Measurements from ENCODE around the gene RBFOX1. TPM values are rescaled to one million over a fixed set of nuclear protein-coding genes. Genes with fewer than 3 reads are reported as not detected.

RBFOX1 gene
- polyA plus RNA-seq, 1 donor from 2014 or later, result 56.8 TPM

- H3K27ac ChIP-seq (ENCODE audit: low read length), result no peak overlapping the region
- H4K20me1 ChIP-seq (ENCODE audit: insufficient read depth), result no peaks in the 10 kb centered on the region
- H3K27me3 ChIP-seq (ENCODE audit: insufficient read depth, low read depth, low read length), result no peaks in the 10 kb centered on the region
- no peaks in the 10 kb centered on the region for H3K36me3 ChIP-seq (ENCODE audit: insufficient read depth, low read length)
- H3K9me3 ChIP-seq (ENCODE audit: low read length), result no peaks in the 10 kb centered on the region
- TF ChIP-seq POLR2AphosphoS5 (IDR thresholded peaks at IDR 0.05), result no peak
- no peak for TF ChIP-seq TAF1 (IDR thresholded peaks at IDR 0.05; ENCODE audit: low read depth)
- no peak for TF ChIP-seq CTCF (IDR thresholded peaks at IDR 0.05; ENCODE audit: poor library complexity, severe bottlenecking)
- TF ChIP-seq SMC3 (conservative IDR thresholded peaks at IDR 0.05; ENCODE audit: poor library complexity), result no peak
- no peak for TF ChIP-seq MXI1 (conservative IDR thresholded peaks at IDR 0.05; ENCODE audit: poor library complexity, severe bottlenecking)
- TF ChIP-seq EZH2 (IDR thresholded peaks at IDR 0.05; ENCODE audit: borderline replicate concordance, insufficient read depth, low read length, poor library complexity, severe bottlenecking), result no peak
- no peak for TF ChIP-seq RAD21 (conservative IDR thresholded peaks at IDR 0.05)
- TF ChIP-seq EP300 (conservative IDR thresholded peaks at IDR 0.05; ENCODE audit: poor library complexity, severe bottlenecking), result no peak
- TF ChIP-seq REST (IDR thresholded peaks at IDR 0.05; ENCODE audit: borderline replicate concordance), result no peak
- H3K9me2 ChIP-seq (ENCODE audit: insufficient read depth, low read length), result no peaks in the 10 kb centered on the region
- no peak overlapping the region for H3K9ac ChIP-seq (ENCODE audit: low read length)
- H3K79me2 ChIP-seq (replicated peaks; ENCODE audit: insufficient read depth, low read length), result no peaks in the 10 kb centered on the region
- H2AFZ ChIP-seq (ENCODE audit: low read depth, low read length), result no peak overlapping the region
- no peak overlapping the region for H3K4me2 ChIP-seq (ENCODE audit: low read length)
- H3F3A ChIP-seq (ENCODE audit: insufficient read depth, low read length, poor library complexity, severe bottlenecking), result no peaks in the 10 kb centered on the region
- H3K4me3 ChIP-seq (ENCODE audit: low read length), result no peak overlapping the region
These were observed 10.0 kb downstream of the RBFOX1 start for GRCh38 chr16:7342598-7342997.

- Histone ChIP-seq H3K27ac (ENCODE audit: low read length) (no peak overlapping the region), H3K9me3 (ENCODE audit: low read length) (no peaks in the 10 kb centered on the region), H3K27me3 (ENCODE audit: insufficient read depth, low read depth, low read length) (no peaks in the 10 kb centered on the region), H3K79me2 (replicated peaks; ENCODE audit: insufficient read depth, low read length) (no peaks in the 10 kb centered on the region), H3F3A (ENCODE audit: insufficient read depth, low read length, poor library complexity, severe bottlenecking) (no peaks in the 10 kb centered on the region), H3K9ac (ENCODE audit: low read length) (no peak overlapping the region), H3K9me2 (ENCODE audit: insufficient read depth, low read length) (no peaks in the 10 kb centered on the region), H3K4me2 (ENCODE audit: low read length) (no peak overlapping the region), H3K36me3 (ENCODE audit: insufficient read depth, low read length) (no peaks in the 10 kb centered on the region), H3K4me3 (ENCODE audit: low read length) (no peak overlapping the region), H2AFZ (ENCODE audit: low read depth, low read length) (no peak overlapping the region), H4K20me1 (ENCODE audit: insufficient read depth) (no peaks in the 10 kb centered on the region)
- TF ChIP-seq MXI1 (conservative IDR thresholded peaks at IDR 0.05; ENCODE audit: poor library complexity, severe bottlenecking) (no peak), POLR2AphosphoS5 (IDR thresholded peaks at IDR 0.05) (no peak), EZH2 (IDR thresholded peaks at IDR 0.05; ENCODE audit: borderline replicate concordance, insufficient read depth, low read length, poor library complexity, severe bottlenecking) (no peak), SMC3 (conservative IDR thresholded peaks at IDR 0.05; ENCODE audit: poor library complexity) (no peak), EP300 (conservative IDR thresholded peaks at IDR 0.05; ENCODE audit: poor library complexity, severe bottlenecking) (no peak), TAF1 (IDR thresholded peaks at IDR 0.05; ENCODE audit: low read depth) (no peak), REST (IDR thresholded peaks at IDR 0.05; ENCODE audit: borderline replicate concordance) (no peak), CTCF (IDR thresholded peaks at IDR 0.05; ENCODE audit: poor library complexity, severe bottlenecking) (no peak), RAD21 (conservative IDR thresholded peaks at IDR 0.05) (no peak)
These were observed 10.6 kb downstream of the RBFOX1 start for GRCh38 chr16:7343243-7343642.
